ENCODE measurements around the gene RBM10. TPM values are rescaled to one million over a fixed set of nuclear protein-coding genes. Genes with fewer than 3 reads are reported as not detected.
A peak's percentile ranks its signal among the peaks of the same experiment; 100 is the strongest.

RBM10 gene
- total and polyA plus RNA-seq, 9 of the 15 experiments (the other 6 are each of a cell fraction or from before 2014, with no cell fraction given) = 1.1 to 61.7 (median 31.5) TPM

DNA sequence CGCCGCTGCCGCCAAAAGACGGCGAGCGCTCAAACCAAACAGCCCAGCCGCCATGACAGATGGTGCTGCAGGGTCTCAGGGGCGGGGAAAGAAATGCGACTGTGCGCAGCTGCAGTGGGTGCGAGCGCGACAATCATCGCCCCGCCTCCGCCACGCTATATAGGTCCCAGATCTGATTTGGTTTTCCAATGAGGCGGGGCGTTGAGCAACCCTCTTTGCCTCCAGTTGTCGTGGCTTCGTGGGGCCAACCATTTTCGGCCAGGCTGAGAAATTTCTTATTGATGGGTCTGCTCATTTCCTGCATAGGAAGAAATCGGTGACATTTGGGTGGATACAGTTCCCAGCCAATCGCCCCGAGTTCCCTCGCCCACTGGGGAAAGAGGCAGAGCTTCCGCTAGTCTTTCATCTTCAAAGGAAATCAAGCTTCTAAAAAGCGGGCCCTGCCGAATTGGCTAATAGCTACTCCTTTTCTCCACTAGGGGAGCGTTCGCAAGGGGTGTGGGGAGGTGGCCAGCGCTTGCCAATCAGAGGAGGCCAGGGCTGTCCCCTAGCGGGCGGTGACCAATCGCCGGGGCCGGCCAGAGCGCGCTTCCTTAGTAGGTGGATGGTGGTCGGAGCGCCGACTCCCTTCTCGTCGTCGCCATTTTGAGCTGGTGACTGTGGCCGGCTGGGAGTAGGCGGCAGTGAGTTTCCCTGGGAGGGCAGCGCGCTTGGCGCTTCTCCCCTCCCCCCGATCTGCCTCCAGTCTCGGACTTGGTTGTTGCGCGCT lies at the start of gene RBM10, which contains the start of gene NDUFB11 (continued):
- TF ChIP-seq ETV1 (tag; conservative IDR thresholded peaks at IDR 0.05; ENCODE audit: low read depth) (peak; percentile 39), MIER1 (IDR thresholded peaks at IDR 0.05; ENCODE audit: low read depth) (no peak), MED1 (CRISPR knock-in tag; IDR thresholded peaks at IDR 0.05; ENCODE audit: borderline replicate concordance) (no peak), DMBX1 (CRISPR knock-in tag; IDR thresholded peaks at IDR 0.05; ENCODE audit: borderline replicate concordance) (no peak), JUND (IDR thresholded peaks at IDR 0.05; ENCODE audit: borderline replicate concordance, low read depth, low read length) (no peak), JUND (tag; IDR thresholded peaks at IDR 0.05; ENCODE audit: borderline replicate concordance, low read depth, low read length) (0 out of 3 replicates have a peak, but pooled peaks have one; percentile 18), BDP1 (IDR thresholded peaks at IDR 0.05; ENCODE audit: insufficient read depth, insufficient read length) (no peak), NFRKB (IDR thresholded peaks at IDR 0.05; ENCODE audit: low read depth) (peak; percentile 98), SREBF1 (IDR thresholded peaks at IDR 0.05; ENCODE audit: borderline replicate concordance, low read depth, low read length) (no peak), BRD9 (IDR thresholded peaks at IDR 0.05; ENCODE audit: low read depth, partially characterized antibody) (peak; percentile 68), ZNF609 (CRISPR knock-in tag; IDR thresholded peaks at IDR 0.05; ENCODE audit: borderline replicate concordance) (peak; percentile 13; the same call in 1 of the 2 replicates), TFAP4 (CRISPR knock-in tag; IDR thresholded peaks at IDR 0.05; ENCODE audit: borderline replicate concordance) (peak; percentile 61; the same call in 1 of the 2 replicates), ZNF511 (CRISPR knock-in tag; IDR thresholded peaks at IDR 0.05) (0 out of 2 replicates have a peak, but pooled peaks have one; percentile 15), SMAD2 (IDR thresholded peaks at IDR 0.05; ENCODE audit: low read depth, low read length) (no peak), KLF1 (tag; IDR thresholded peaks at IDR 0.05) (0 out of 2 replicates have a peak, but pooled peaks have one; percentile 49), RNF2 (IDR thresholded peaks at IDR 0.05) (0 out of 2 replicates have a peak, but pooled peaks have one; percentile 72), ZNF449 (CRISPR knock-in tag; IDR thresholded peaks at IDR 0.05) (no peak), ZNF584 (CRISPR knock-in tag; IDR thresholded peaks at IDR 0.05; ENCODE audit: low read depth) (no peak), POLR2B (IDR thresholded peaks at IDR 0.05; ENCODE audit: low read depth, partially characterized antibody) (peak; percentile 79)
